NCI-H446 treated with DMSO at 0.1 percent for 48 hours (cell line): ENCODE results near the gene GNAQ.
A peak's percentile ranks its signal among the peaks of the same experiment; 100 is the strongest.
"Not testable (repeated sequence)": the region's sequence is repeated elsewhere in the genome, so short reads cannot be mapped to it uniquely, and the experiment has no call there.

Experiments
- DNase-seq: peaks from one replicate; lab custom pipeline; 2025; lab: John Stamatoyannopoulos, UW

GNAQ gene

GRCh38 chr9:77877976-77878375 is 153.6 kb downstream of the GNAQ start:
- no peak for DNase-seq

- DNase-seq: no peak
Observed at GRCh38 chr9:77876590-77876989, 155.0 kb downstream of the GNAQ start.

- no peak for DNase-seq
Observed at GRCh38 chr9:77876091-77876490, 155.5 kb downstream of the GNAQ start.

GRCh38 chr9:77872863-77873262 is 158.7 kb downstream of the GNAQ start:
- no peak for DNase-seq

- no peak for DNase-seq
Observed at GRCh38 chr9:77872177-77872576, 159.4 kb downstream of the GNAQ start.

GRCh38 chr9:77871483-77871882 is 160.1 kb downstream of the GNAQ start:
- DNase-seq: no peak

GRCh38 chr9:77866878-77867277 is 164.7 kb downstream of the GNAQ start:
- DNase-seq: no peak

GRCh38 chr9:77865385-77866047 is 166.1 kb downstream of the GNAQ start:
- no peak for DNase-seq

- DNase-seq: no peak
Observed at GRCh38 chr9:77864211-77864889, 167.3 kb downstream of the GNAQ start.

- DNase-seq: not testable (repeated sequence)
Observed at GRCh38 chr9:77863638-77864037, 168.0 kb downstream of the GNAQ start.

GRCh38 chr9:77860953-77861352 is 170.7 kb downstream of the GNAQ start:
- DNase-seq: not testable (repeated sequence)

GRCh38 chr9:77857513-77858259 is 173.9 kb downstream of the GNAQ start:
- no peak for DNase-seq

- no peak for DNase-seq
Observed at GRCh38 chr9:77856615-77857014, 175.0 kb downstream of the GNAQ start.

- no peak for DNase-seq
Observed at GRCh38 chr9:77854916-77855311, 176.7 kb downstream of the GNAQ start.

- no peak for DNase-seq
Observed at GRCh38 chr9:77854258-77854915, 177.2 kb downstream of the GNAQ start.

- DNase-seq: no peak
Observed at GRCh38 chr9:77853716-77854115, 177.9 kb downstream of the GNAQ start.

- peak; percentile 45 for DNase-seq
Observed at GRCh38 chr9:77851882-77852595, 179.6 kb downstream of the GNAQ start.

- peak; percentile 9 for DNase-seq
Observed at GRCh38 chr9:77848897-77849296, 182.7 kb downstream of the GNAQ start.

- peak; percentile 60 for DNase-seq
Observed at GRCh38 chr9:77848404-77848803, 183.2 kb downstream of the GNAQ start.

- DNase-seq: no peak
Observed at GRCh38 chr9:77847626-77848025, 184.0 kb downstream of the GNAQ start.

- DNase-seq: no peak
Observed at GRCh38 chr9:77847059-77847499, 184.5 kb downstream of the GNAQ start.

- no peak for DNase-seq
Observed at GRCh38 chr9:77844415-77844814, 187.2 kb downstream of the GNAQ start.
